Fibroblast of the aortic adventitia (primary cell): Measurements from ENCODE around the gene MS4A15. TPM values are rescaled to one million over a fixed set of nuclear protein-coding genes. Genes with fewer than 3 reads are reported as not detected.

Experiments
- DNase-seq: peaks from one replicate; pipeline ENCODE4 v3.0.0-alpha.2; 2010; ENCODE audit warnings: low read depth
- H3K4me3 ChIP-seq: 2 replicates; pipeline ENCODE4 v1.5.1; 2011; ENCODE audit warnings: low read depth, mild to moderate bottlenecking, control low read depth, low read length, moderate library complexity
- CTCF ChIP-seq: IDR thresholded peaks from 2 replicates; pipeline ENCODE4 v1.5.1; 2011; ENCODE audit warnings: mild to moderate bottlenecking, low read length, control low read depth, inconsistent platforms; ENCODE audit not compliant: insufficient read depth
- total RNA-seq: library from RNA; depleted of rRNA; stranded (reverse); fragments of >200 nt; gene quantifications from 2 replicates; pipeline ENCODE4 v1.2.3, GENCODE V29; 2012; ENCODE audit warnings: low replicate concordance

The MS4A15 gene
- total RNA-seq, 1 donor, result not detected

- DNase-seq, result no peak
- no peak for TF ChIP-seq CTCF
- H3K4me3 ChIP-seq, result no peak overlapping the region
Measured at GRCh38 chr11:60810151-60810550, 53.5 kb downstream of the MS4A15 start.

GRCh38 chr11:60810569-60810968 lies 53.9 kb downstream of the MS4A15 start:
- DNase-seq, result no peak
- no peak overlapping the region for H3K4me3 ChIP-seq
- no peak for TF ChIP-seq CTCF

- DNase-seq, result no peak
- no peak for TF ChIP-seq CTCF
- no peak overlapping the region for H3K4me3 ChIP-seq
Measured at GRCh38 chr11:60813324-60813723, 56.7 kb downstream of the MS4A15 start.

- no peak for TF ChIP-seq CTCF
- no peak for DNase-seq
- H3K4me3 ChIP-seq, result no peak overlapping the region
Measured at GRCh38 chr11:60814112-60814511, 57.4 kb downstream of the MS4A15 start.

GRCh38 chr11:60816590-60817157 lies 60.0 kb downstream of the MS4A15 start:
- no peak for TF ChIP-seq CTCF
- no peak overlapping the region for H3K4me3 ChIP-seq
- no peak for DNase-seq

GRCh38 chr11:60818057-60818456 lies 61.4 kb downstream of the MS4A15 start:
- no peak for DNase-seq
- TF ChIP-seq CTCF, result no peak
- no peak overlapping the region for H3K4me3 ChIP-seq
